HT1080 (cell line): ENCODE data around the gene ENTPD1. TPM values are rescaled to one million over a fixed set of nuclear protein-coding genes. Genes with fewer than 3 reads are reported as not detected.
"Not testable (repeated sequence)": the region's sequence is repeated elsewhere in the genome, so short reads cannot be mapped to it uniquely, and the experiment has no call there.

ENCODE experiments used
- DNase-seq: peaks from one replicate; pipeline ENCODE4 v3.0.0-alpha.2; 2015; ENCODE audit warnings: low read depth
- total RNA-seq: library from RNA; depleted of rRNA; stranded (reverse); fragments of >200 nt; shearing (Covaris generic); gene quantifications from 2 replicates; pipeline ENCODE4 v1.2.3, GENCODE V29; 2014; rRNA removed

Gene ENTPD1
- total RNA-seq, 1 experiment from 2014 or later = not detected

DNA sequence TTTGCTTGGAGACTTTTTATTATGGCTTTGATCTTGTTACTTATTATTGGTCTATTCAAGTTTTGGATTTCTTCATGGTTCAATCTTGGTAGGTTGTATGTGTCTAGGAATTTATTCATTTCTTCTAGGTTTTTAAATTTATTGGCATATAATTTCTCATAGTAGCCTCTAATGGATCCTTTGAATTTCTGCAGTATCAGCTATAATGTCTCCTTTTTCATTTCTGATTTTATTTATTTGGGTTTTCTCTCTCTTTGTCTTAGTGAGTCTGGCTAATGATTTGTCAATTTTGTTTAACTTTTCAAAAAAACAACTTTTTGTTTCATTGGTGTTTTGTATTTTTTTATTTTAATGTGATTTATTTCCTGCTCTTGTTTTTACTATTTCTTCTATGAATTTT is 160.1 kb downstream of the ENTPD1 start:
- not testable (repeated sequence) for DNase-seq

Other genes with a start within 250 kb of the ENTPD1 start
- gene SORBS1, start 194.8 kb upstream of the ENTPD1 start, total RNA-seq = 0.50 and 0.76 TPM in 2 replicates
- gene ALDH18A1, start 99.5 kb upstream of the ENTPD1 start, total RNA-seq = 78.1 and 89.3 TPM in 2 replicates
- gene TCTN3, start 62.2 kb upstream of the ENTPD1 start, total RNA-seq = 24.0 and 33.0 TPM in 2 replicates
- gene CC2D2B, start 151.8 kb downstream of the ENTPD1 start, total RNA-seq = not detected in 2 replicates